Activated T-cell treated with anti-CD3 and anti-CD28 coated beads for 48 hours (primary cell): Measurements from ENCODE around the gene PRM2.
"Not testable (repeated sequence)": the region's sequence is repeated elsewhere in the genome, so short reads cannot be mapped to it uniquely, and the experiment has no call there.

Experiments used
- DNase-seq: peaks from one replicate; pipeline ENCODE4 v3.0.0-alpha.2; 2020; ENCODE audit warnings: low read depth

PRM2 gene

DNA sequence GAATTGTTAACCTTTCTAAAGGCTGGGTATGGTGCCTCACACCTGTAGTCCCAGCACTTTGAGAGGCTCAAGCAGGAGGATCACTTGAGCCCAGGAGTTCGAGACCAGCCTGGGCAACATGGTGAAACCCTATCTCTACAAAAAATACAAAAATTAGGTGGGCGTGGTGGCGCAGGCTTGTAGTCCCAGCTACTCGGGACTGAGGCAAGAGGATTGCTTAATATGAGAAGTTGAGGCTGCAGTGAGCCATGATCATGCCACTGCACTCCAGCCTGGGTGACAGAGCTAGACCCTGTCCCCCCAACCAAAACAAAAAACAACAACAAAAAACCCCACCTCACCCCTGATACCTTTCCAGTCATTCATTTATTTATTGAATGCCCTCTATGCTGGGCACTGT, 13.4 kb upstream of the PRM2 start:
- not testable (repeated sequence) for DNase-seq

- DNase-seq: no peak
Observed at GRCh38 chr16:11289202-11289601, 12.9 kb upstream of the PRM2 start.

GRCh38 chr16:11285842-11286241, 9.6 kb upstream of the PRM2 start:
- DNase-seq: no peak

- no peak for DNase-seq
Observed at GRCh38 chr16:11283820-11284248, 7.6 kb upstream of the PRM2 start.

DNA sequence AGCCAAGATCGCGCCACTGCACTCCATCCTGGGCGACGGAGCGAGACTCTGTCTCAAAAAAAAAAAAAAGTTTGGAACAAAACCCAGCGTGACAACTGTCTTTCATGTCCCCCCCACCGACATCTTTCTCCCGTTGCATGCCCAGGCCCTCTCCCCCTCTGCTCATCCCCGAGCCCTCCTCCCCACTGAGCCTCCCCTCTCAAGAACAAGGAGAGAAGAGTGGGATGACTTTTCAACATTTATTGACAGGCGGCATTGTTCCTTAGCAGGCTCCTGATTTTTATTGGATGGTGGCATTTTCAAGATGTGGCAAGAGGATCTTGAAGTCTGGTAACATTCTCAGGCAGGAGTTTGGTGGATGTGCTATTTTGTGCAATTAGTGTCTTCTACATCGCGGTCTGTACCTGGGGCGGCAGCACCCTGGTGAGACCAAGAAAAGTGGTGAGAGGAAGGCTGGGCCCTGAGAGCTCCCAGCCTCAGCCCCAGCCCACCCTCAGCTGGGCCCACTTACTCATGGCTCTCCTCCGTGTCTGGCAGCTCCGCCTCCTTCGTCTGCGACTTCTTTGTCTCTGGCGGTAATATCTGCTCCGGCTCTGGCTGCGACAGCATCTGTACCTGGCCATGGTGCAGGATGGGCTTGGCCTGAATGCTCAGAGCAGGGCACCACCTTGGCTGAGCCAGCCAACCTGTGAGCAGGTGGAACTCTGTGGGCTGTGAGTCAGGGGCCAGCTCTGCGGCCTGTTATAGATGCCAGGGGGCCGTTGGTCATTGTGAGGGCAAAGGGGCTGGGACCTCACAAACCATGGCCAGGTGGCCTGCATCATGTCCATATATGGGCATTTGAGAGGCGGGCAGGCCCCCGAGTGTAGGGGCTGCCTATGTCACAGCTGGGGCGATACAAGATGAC, 4.6 kb upstream of the PRM2 start, which contains the start of gene PRM1:
TSS of gene PRM1 (minus strand) at position 715 of the 907 bp plus-strand sequence. CDS start at position 623, 92 bp downstream.
- no peak for DNase-seq

DNA sequence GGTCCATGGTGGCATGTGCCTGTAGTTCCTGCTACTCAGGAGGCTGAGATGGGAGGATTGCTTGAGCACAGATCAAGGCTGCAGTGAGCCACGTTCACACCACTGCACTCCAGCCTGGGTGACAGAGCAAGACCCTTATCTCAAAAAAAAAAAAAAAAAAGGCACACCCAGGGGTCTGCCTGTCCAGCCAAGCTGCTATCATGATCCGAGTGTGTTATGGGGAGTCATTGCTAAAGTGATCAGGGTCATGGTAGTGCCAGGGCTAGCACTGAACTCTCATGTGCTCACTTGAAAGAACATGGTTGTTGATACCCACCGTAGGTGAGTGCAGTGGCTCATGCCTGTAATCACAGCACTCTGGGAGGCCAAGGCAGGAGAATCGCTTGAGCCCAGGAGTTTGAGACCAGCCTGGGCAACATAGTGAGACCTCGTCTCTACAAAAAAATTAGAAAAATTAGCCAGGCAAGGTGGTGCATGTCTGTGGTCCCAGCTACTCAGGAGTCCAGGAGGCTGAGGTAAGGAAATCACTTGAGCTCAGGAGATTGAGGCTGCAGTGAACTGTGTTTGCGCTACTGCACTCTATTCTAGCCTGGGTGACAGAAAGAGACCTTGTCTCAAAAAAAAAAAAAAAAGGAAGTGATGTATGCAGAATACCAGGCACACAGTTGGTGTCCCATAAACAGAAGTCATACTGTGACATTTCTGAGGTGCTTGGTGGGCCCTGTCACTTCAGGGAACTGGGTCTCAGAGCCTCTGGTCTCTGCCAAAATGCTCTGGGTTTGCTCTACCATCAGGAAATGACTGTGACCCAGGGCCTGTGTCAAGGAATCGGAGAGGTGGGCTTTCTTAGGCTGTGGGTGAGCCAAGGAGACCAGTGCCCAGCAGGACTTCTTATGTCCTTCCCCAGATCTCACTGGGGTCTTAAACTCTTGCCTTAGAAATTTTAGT, 2.7 kb upstream of the PRM2 start:
- DNase-seq: no peak

GRCh38 chr16:11277607-11278337, 1.5 kb upstream of the PRM2 start:
- DNase-seq: no peak

DNA sequence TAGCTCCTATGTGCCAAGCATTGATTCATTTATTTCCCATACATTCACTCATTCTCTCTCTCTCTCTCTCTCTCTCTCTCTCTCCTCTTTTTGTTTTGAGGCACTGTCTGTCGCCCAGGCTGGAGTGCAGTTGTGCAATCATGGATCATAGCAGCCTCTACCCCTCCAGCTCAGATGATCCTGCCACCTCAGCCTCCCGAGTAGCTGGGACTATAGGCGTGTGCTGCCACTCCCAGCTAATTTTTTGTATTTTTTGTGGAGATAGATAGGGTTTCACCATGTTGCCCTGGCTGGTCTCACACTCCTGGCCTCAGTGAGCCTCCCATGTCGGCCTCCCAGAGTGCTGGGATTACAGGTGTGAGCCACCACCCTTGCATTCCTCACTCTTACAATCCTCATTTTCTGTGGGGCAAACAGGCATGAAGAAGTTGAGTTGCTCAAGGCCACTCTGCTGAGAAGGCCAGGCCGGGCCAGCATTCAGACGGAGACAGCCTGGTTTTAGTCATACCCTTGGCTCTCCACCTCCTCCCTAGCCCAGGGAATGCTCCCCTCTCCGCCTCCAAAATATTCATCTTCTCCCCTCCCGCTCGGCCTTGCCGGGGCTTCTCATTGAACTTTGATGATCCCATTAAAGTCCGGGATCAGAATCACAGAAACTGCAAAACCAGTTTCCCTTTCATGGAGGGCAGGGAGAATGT, 765 bp upstream of the PRM2 start:
- DNase-seq: no peak

DNA sequence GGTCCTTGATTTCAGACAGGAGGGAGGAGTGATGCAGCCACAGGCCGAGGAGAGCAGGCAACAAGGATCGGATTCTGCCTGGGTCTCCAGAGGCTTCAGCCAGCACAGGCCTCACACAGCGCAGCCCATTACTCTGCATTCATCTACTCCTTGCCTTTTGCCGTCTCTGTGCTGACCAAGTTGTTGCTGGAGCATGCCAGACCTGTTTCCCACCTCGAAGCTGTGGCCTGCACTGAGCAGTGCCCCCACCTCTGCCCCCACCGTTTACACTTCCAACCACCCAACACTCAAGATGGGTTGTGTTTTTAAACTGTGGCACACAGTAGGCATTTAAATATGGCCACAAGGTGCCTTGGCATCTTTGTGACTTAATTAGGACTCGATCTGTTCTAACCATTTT, 1.3 kb downstream of the PRM2 start:
- no peak for DNase-seq

DNA sequence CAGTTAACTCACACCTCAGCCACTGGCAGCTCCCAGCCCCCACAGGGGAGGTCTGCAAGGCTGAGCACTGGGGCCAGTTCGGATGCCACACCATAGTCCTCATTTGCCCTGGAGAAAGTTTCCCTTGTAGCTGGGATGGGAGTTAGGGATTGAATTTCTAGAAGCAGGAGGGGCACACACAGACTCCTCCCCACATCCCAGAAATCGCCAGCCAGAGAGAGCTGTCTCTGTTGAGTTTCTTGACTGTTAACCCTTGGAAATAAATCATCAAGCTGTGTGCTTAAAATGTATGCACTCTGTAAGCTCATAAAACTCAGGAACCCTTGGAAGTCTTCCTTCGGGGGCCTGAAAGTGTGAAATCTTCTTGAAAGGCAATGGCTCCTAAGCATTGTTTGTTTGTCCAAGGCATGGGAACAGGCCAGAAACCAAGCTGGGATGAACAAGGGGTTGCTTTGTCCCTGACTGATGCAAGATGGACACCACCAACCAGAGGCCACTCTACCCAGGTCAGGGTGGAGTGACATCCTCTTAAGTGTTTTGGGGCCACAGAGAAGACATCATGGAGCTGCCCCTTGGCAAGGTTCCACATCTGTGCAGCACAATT, 2.5 kb downstream of the PRM2 start:
- DNase-seq: no peak

DNA sequence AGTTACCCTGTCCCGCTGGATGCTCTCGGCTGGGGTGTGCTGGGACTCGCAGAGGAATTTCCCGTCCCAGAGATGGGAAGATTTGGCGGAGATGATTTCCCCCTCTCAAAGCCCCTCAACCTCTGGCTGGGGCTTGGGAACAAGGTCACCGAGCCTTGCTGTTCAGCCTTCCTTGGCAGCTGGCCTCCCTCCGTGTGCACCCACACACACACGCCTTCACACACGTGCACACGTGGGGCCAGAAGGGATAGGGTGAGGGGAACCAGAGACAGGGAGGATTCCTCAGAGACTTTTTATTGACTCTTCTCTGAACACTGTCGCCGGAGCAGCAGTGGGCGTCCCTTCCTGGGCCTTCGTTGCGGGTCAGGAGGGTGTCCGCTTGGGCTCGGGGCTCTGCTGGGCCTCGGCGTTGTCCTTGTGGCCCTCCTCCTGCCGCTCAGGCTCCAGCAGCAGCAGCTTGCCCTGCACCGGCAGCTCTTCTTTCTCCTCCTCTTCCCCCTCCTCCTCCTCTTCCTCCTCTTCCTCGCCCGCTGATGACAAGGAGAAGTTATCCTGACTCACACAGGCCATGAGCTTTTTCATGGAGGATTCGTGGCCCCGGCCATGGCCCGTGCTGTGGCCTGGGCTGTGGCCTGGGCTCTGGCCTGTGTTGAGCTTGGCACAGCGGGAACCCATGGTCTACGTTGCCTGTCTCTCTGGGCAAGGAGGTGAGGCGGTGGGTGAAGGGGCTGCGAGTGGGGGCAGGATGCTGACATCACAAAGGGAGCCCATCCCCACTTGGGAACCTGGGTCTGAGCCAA, 3.2 kb downstream of the PRM2 start, which contains the start of gene PRM3:
TSS of gene PRM3 (minus strand) at position 709 of the 800 bp plus-strand sequence. CDS start at position 675, 34 bp downstream.
- DNase-seq: no peak

DNA sequence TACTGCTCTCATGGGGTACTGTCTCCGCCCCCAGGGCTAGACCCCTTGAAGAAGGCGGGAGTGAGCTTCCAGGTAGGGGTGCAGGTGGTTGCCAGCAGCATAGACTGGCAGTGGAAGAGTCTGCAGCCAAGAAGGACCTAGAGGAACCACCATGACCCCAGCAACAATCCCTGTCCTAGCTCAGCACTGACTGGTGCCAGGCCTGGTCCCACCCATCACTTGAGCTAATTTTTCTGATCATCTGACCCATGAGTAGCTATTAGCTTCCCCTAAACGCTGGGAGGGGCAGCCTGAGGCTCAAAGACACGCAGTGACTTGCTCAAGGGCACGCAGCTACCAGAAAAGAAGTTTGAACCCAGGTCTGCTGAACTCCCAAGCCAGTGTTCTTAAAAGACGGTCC, 3.8 kb downstream of the PRM2 start:
- DNase-seq: no peak

DNA sequence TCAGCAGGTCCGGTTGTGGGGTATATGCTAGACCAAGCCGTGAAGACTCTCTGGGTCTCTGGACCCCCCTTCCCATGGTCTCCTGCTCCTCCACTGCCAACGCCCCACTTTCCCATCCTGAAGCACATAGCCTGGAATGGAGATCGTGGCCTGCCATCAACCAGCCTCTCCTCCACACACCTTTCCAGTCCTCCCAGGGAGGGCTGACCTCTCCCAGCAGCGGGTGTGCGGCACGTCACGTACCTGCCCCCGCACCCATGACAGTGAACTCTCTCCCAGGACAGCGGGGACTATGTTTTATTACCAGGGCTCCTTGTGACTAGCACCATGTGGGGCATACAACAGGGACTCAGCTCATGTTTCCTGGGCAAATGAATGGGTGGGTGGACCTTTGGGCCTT, 4.7 kb downstream of the PRM2 start:
- DNase-seq: no peak

DNA sequence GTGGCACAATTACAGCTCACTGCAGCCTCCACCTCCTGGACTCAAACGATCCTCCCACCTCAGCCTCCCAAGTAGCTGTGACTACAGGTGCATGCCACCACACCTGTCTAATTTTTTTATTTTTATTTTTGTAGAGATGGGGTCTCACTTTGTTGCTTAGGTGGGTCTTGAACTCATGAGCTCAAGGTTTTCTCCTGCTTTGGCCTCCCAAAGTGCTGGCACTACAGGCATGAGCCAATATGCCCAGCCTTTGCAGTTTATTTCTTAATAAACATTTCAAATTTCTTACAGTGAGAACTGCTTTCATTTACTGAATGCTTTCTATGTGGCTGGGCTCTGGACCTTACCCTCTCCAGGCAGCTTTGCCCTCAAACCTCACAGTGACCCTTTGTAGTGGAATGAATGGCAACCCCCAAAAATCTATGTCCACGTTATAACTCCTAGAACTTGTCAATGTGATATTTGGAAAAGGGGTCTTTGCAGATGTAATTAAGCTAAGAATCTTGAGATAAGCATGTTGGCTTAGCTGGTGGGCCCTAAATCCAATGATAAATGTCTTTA, 5.6 kb downstream of the PRM2 start:
- no peak for DNase-seq

DNA sequence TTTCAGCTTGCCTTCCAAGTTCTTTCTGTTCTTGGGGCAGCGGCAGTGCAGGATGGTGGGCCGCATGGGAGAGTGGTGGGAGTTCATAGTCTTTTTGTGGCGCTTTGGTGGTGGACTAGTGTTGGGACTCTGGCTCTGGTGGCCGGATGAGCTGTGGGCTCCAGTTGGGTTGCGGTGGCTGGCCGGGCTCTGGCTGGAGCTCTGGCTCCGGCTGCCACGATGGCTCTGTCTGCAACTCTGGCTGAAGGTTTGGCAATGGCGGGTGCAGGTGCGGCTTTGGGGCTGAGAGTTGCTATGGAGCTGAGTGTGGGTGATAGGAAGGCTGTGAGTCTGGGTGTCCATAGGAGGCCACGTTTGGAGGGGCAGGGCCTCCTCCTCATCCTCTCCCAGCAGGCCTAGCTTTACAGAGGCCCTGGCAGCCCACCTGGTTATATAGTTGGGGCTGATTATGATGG, 7.3 kb downstream of the PRM2 start, which contains the start of gene TNP2:
TSS of gene TNP2 (minus strand) at position 405 of the 455 bp plus-strand sequence. CDS start at position 342, 63 bp downstream.
- no peak for DNase-seq

DNA sequence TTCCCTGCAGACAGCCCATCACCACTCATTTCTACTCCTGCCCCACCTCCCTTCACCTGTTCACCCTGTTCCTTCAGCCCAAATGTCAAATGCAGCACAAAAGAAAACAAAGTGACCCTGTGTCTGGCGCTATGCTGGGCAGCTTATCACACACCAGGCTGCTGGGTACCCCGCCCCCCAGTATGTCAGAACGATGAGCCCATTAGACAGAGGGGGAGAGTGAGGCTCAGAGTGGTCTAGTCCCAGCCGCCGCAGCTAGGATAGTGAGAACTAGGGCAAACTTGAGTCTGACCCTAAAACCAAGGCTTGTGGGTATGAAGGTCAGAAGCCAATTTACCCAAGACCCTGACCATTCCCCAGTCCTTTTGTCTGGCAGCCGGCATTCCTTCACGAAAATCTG, 11.2 kb downstream of the PRM2 start:
- no peak for DNase-seq

DNA sequence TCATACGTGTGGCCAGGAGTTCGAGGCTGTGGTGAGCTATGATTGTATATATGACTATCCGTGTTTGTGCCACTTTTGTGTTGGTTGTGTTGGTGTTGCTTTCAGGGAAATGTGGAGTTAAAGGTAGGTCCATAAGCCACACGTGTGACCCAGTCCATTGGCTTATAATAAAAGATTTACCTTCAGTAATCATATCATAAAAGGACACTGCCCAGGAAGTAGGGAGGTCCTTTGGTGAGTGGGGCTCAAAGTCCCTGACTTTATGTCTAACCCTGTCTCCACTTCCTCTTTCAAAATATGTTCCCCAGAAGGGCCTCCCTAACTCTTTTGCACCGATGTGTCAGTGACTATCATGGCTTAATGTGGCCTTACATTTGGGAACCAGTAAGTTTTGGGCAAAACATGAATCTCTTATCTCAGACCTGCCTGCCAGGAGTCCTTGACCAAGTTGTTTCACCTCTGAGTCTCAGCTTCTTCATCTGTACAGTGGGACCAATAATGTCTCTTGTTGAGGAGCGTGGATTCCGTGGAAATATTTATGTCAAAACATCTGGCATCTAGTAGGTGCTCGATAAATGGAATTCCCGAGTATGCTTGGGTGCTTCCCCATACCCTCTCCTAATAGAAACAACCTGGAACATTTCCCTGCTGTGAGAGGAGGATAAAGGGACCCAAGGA, 12.0 kb downstream of the PRM2 start:
- no peak for DNase-seq

- DNase-seq: peak; percentile 58
Observed at GRCh38 chr16:11263737-11264136, 12.5 kb downstream of the PRM2 start.

DNA sequence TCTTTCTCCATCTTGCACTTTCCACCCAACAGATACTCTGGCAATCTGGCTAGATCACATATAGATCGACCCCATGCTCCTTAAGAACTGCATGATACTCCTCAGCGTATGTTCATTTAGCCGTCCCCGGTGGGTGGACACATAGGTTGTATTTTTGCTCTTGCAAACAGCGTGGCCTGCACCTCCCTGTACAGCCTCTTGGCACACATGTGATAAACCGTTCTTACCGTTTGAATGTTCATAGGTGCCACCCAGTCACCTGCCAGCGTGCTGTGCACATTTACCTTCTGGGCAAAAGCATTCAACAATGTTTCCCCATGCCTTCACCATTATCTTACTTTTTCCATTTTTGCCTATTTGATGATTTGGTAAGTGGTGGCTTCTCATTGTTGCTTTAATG, 13.4 kb downstream of the PRM2 start:
- no peak for DNase-seq
